Ureter (tissue), 1 donor: ENCODE results near the gene HJURP. TPM values are rescaled to one million over a fixed set of nuclear protein-coding genes. Genes with fewer than 3 reads are reported as not detected.
A peak's percentile ranks its signal among the peaks of the same experiment; 100 is the strongest.

Source experiments
- DNase-seq: peaks from one replicate; pipeline ENCODE4 v3.0.0-alpha.2; 2020; ENCODE audit warnings: low spot score
- total RNA-seq: library from RNA; stranded (reverse); gene quantifications from one replicate; pipeline ENCODE4 v1.2.4, GENCODE V29; 2023
- donor health status: DM: yes; HTN: yes; CAD: no.

Gene HJURP
- total RNA-seq, 1 donor from 2014 or later, result 0.31 TPM

DNA sequence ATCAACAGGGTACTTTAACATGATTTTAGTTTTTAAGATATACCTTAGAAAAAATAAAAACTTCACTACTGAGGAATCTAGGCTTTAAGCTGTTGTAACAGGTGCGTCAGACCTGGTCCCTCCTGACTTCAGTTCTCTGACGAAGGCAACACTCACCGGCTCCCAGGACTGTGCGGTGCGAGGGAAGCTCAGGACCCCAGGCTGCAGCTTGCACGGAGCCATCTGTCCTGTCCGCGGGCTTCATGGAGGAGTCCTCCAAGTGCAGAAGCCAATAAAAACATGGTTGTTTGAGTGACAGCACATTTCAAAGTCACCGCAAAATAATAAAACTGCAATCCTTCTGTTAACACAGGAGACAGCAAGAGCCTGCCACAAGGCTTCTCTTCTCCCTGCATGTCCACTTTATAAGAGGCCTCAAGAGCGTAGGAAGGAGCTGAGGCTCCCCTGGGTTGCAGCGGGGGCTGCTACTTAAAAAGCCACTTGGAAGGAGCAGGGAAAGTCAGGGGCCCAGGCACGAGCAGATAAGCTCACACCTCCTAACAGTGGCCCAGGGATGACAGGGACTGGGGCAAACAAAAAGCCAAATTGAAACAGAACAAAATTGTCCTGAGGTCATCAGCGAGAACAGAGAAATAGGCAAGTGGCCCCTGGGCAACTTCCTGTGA lies 4.6 kb downstream of the HJURP start:
- no peak for DNase-seq

DNA sequence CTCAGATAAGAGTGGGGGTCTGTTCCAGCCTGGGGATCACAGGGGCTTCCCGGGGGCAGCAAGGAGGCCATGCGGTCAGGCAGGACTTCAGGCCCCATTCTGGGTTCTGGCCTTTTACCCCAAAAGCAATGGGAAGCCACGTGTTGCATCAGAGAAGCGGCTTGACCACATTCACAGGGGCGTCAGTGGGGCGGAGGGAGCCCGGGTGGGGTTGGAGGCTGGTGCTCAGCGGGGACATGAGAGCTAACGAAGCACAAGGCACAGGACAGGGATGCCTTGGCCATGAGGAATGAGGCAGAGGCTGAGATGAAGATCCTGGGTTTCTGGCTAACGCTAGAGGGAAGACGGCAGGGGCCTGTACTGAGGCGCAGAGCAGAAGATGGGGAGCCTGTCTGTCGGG lies 6.1 kb downstream of the HJURP start:
- no peak for DNase-seq

DNA sequence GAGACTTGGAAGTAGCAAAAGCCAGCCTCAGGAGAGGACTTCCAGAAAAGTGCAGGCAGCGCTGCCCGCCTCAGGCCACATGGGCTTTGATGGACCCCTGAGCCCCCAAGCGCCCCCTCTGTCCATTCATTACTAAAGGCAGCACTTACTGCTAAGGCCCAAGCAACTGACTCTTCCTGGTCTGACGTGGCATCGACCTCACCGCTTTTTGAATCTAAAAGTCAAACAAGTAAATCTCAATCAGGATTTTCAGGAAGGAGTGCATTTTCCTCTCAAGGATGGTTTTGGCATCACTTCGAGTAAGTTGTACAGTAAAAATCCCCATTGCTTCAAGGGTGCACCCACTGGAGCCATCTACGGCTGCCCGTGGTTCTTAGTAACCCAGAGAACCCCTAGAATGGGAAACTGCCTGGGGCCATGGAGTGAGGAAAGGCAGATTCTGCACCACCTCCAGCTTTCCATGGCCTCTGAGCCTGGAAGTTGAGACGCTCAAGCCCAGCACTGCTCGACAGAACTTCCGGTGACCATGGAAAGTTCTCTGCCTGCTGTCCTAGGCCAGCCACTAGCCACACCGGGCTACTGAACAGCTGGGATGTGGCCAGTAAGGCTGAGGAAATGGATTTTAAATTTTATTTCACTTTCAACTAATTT lies 7.0 kb downstream of the HJURP start:
- no peak for DNase-seq

DNA sequence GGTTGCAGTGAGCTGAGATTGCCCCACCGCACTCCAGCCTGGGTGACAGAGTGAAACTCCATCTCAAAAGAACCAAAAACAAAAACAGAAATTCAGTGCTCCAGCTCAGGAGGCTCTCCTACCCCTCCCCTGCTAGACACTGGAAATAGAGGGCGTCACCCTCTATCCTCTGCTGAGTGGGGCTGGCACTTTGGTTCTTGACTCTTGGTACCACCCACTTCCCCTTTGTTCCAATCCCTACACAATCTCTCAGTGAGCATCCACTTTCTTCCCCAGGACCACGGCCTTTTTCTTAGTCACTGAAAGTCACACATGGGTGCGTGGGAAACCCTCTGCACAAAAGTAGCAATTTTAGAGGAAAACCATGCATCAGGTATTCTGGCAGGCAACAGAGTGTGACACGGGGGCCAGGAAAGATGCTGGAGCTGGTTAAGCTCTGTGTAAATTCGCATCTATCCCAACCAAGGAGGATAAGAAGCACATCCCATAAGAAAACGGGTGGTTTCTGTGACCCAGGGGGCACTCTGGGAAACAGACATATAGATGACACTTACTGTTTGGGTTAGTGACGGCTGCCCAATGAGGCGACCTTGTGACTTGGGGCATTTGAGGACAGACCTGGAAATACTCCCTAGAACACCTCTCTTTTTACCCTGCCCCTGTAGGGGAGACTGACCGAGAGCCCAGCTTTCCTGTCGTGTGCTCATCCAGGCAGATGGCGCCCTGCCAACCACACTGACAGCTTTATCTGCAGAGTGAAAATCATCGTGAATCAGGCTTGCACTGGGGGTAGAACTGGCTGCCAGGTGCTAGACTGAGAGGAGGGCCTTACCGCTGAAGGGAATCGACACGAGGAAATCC lies 7.7 kb downstream of the HJURP start:
- no peak for DNase-seq

DNA sequence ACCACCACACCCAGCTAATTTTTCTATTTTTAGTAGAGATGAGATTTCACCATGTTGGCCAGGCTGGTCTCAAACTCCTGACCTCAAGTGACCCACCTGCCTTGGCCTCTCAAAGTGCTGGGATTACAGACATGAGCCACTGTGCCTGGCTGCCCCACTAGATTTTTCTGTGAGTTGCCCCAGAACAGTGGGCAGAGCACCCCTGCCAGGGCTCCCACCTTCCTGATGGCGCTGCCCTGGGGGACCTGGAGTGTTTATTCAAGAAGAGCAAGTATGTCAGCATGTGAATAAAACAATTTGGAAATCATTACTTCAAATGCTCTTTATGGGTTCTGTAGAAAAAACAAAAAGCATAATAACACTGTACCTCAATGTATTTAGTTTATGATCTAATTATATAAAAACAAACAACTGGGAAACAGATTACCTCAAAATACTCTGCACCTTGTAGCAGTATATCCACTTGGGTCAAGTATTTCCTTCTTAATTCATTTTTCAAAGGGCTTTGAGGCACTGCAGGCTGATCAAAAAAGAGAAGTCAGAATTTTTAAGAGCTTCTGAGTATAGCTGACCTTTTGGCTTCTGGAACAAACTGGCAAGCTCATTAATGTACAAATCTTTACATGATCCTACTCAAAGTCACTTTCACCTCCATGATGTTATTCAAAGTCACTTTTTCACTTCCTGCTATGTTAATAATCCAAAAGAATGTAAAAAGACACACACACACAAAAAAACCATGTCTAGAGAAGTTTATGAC lies 8.9 kb downstream of the HJURP start:
- DNase-seq, result no peak

DNA sequence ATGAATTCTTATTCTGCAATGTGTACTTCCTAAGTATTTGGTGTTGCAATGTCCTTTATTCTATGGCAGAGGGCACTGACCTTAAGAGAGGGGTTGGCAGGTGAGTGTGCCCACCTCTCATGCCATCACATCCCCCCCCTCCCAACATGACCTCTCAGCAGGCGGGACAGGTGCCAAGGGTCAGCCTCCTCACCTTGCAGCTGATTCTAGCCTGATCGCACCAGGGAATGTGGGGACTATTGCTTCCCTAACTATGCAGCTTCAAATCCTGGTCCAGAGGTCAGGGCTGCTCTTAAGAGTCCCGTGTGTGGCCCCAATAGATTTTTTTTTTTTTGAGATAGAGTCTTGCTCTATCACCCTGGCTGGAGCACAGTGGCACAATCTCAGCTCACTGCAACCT lies 9.5 kb downstream of the HJURP start:
- DNase-seq, result no peak

DNA sequence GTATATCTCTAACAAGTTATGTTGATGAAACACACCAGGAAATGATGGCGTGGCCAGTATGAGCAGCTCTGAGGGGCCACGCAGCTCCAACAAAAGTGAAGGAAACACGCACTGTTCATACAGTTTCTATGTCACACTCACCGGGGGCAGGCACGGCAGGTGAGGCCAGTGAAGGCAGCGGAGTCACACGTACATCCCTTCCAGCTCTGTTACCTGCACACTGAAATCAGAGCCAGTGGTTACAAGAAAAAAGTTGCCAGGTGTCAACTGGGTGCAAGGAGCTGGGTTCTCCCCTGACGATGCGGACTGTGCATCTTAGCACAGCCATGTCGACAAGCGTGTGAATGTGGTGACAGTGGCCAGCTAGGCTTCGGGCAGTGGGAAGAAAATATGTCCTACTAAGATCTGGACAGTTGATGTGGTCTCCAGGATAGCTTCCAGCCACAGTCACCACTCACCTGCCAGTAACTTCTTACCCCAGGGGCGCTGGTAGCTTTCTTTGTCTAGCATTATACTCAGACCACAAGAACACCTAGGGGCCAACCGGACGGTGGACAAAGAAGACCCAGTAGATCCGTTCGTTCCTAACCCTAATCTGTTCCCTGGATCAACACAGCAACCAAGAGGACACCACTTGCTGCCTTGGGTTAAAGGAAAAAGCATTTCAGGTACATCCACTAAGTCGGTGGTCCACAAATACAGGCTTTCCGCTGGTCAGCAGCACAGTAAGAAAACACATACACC lies 10.1 kb downstream of the HJURP start:
- no peak for DNase-seq

DNA sequence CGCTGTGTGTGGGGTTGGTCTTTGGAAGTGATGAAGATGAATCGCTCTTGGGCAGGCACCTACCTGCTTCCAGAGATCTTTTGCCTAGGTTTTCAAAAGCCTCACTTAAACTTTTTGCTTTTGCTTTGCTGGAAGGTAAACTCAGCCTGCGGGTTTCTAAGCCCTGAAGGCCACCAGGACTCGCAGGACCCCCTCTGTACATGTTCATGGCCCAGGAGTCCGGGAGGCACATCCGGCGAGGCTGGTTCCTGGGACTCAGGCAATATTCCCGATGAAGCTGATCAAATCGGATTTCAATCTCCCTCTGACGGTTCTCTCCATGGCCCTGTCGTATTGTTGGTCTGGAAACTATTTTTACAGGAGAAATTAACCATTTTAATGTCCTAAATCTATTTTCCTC lies 13.2 kb downstream of the HJURP start:
- no peak for DNase-seq

DNA sequence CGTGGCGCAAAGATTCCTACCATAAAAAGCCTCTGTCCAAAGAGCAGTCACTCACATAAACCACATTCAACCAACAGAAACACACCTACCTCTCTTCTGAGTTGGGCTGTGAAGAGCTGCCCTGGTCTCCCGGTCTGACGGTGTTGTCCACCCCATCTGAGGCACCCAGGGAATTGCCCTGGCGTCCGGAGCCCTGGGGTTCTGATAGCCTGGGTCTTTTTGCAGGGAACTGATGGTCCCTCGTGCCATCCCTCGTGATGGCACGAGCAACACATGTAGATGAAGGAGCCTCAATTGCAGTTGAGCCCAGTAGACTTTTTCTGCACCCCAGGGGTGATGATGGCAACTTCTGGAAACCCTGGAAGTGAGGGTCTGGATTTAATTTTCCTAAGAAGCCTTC lies 13.8 kb downstream of the HJURP start:
- DNase-seq, result no peak

DNA sequence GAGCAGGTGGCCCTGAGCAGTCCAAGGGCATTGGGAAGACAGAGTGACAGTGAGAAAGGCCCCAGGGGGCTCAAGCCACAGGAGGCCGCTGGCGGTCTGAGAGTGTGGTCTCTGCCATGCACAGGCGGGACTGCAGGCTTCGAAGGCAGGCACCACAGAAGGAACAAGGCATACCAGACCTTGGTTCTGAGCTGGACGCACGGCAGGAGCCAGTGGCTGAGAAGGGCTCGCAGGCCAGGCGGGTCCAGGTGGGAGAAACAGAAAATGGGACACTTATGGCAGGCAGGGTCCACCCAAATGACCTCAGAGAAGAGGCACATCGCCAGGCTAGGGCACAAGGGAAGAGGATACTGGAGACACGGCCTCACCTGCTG lies 14.9 kb downstream of the HJURP start:
- DNase-seq, result no peak

DNA sequence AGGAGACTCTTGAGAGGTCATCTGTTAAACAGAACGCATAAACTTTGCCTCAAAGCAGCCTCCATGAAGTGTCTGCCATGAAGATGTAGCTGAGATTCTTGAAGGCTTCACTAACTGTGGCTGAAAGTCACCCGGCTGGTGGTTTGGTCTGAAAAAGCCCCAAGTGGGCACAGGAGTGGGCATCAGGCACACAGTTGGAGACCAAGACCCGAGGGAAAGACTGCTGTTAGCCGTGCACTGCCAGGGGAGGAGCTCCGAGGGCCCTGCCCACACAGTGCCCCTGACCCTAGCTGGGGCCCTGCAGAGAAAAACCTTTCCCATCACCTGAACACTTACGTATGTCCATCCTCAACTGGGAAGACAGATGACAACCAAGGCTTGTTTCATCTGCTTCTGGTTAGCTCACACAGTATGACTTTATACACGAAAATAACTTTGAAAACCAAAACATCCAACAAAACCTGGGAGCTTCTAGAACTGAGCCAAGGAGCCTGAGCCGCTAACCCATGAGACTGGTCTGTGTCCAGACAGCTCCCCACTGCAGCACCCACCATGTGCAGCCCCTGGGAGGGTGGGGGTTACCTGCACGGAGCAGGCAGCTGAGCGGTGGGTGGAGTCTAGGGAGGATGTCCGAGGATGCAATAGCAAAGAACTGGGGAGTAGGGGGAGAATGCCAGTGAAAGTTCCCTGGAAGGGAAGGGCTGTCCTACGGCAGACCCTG lies 15.4 kb downstream of the HJURP start:
- no peak for DNase-seq

DNA sequence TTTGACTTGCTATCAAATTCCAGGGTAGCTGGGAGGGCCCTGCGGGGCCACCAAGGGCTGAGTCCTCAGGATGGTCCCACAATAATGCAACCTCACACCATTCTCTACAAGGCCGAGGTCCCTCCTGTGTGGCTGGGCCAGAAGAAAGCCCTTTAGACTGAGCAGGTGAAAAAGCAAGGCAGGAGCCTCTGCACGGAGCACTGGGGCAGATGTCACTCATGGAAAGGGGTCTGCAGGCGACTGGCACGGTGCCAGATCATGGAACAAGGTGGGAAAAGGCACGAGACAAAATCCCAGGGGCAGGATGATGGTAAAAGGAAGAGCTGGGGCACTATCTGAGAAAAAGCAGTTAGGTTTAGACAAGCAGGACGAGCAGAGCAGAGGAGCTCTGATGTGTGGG lies 16.1 kb downstream of the HJURP start:
- peak; percentile 37 for DNase-seq

DNA sequence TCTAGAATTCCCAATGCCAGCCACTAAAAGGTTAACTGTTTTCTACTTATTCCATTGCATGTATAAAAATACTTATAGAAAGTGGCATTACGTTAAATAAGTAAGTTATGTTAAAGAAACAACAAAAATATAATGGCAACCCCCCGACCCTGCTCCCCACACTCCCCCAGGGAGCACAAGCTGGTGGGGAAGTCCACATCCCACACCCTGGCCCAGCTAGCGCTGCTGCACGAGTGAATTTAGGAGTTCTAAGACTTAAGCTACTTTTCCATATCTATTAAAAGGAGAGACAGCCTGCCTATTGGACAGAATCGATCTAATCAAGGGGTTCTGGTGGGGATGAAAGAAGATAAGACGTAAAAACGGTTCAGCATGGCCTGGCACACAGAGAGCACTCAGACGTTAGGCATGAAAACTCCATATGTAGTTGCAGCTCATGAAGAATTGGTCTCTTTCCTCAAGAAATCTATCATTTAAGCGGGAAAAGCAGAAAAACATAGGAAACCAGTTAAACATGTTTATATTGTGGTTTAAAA lies 16.6 kb downstream of the HJURP start:
- no peak for DNase-seq

DNA sequence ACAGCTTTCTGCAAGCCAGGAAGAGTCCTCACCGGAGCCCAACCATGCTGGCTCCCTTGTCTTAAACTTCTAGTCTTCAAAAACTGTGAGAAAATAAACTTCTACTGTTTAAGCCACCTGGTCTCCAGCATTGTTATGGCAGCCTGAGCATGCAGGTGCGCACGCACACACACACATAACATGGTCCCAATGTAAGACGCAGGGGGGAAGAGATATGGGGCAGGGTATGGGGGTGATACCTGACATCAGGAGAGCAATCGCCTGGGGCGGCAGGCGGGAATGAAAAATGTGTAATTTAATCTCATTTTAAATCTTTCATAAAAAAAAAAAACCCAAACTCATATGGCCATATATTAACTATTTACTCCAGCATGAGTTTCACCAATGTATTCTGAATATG lies 18.0 kb downstream of the HJURP start:
- no peak for DNase-seq

DNA sequence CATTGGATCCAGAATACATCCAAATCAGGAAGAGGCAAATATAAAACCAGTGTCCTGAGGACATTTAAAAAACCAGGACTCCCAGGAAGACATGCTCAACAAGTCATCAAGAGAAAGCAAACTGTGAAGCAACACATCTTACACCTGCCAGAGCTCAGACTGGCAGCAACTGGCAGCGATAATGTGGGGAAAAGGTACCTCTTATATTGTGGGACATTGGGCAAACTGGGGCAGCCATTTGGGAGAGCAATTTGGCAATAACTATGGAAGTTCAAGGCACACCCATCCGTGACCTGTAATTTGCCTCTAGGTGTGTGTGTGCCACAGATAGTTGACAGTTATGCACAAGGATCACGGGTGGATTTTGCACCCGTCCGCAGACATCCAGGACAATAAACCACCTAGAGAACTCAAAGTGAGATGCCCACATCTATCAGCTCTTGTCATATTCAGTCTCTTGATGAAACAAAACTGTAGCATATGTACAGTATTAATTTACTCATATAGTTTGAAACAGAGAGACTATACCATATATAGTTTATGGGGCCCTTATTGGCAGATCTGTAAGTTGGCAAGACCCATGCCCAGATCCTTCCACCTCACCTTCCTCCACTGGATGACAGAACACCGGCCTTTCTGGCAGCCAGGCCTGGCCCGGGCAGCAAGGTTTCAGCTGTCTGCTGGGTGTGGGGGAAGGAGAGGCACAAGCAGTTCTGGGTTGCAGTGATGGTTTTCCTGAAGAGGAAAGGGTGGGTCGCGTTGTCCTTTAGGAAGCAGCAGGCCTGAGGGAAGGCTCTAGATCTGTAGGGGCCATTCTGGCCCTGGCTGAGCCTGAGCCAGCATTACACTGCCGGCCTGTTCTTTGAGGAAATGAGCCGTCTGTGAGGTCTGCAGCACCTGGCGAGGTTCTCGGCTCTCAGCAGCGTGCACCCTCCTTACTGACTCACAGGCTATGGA lies 18.8 kb downstream of the HJURP start:
- DNase-seq, result no peak

DNA sequence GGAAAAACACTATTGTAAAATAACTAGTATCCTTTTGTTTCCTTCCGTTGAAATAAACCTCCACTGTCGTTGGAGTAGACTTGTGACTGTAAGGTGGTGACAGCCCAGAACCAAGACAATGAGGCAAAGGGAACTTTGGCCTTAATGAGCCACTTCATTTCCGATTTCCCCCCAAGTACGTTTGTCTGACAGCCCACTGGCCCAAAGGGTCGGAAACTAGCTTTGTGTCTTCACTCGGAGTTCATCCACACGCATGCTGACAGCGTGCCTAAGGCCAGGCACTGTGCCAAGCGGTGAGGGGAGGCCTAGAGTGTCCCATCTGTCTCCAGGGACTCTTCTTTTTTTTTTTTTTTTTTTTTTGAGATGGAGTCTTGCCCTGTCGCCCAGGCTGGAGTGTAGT lies 21.0 kb downstream of the HJURP start:
- no peak for DNase-seq

DNA sequence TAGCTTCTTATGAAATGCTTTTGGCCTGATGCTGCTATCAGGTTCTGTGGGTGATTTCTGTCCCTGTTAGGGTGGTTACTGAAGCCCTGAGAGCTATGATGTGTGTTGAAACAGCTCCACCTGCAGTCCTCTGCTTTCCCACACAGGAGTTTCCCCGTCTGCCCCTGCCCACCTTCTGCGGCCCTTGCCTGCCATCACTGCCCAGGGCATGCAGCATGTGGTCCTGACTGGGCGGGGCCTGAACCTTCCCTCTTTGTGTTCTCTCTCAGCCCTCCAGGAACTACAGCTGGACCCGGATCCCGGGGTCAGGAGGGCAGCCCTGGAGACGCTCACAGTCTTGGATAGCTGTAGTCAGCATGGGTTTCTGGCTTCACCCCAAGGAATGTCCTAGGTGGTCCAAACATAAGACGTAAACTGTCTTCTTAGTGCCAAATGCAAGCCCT lies 21.4 kb downstream of the HJURP start:
- no peak for DNase-seq

DNA sequence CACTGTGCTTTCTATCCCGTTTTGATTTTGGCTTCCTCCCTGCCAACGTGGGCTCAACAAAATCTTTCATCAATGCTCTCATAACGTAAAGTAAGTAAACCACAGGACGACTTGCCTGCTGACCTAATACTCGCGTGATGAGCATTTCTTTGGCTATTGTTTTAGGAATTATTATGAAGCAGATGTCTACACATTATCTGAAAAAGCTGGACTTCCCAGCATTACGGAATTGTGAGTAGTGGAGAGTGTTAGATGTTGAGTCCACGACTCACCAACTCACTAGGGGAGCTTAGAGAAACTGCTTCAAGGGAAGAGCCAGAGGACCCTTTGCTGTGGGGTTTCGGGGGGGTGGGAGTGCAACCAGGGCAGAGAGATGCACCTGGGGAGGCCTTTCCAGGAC lies 21.9 kb downstream of the HJURP start:
- no peak for DNase-seq

DNA sequence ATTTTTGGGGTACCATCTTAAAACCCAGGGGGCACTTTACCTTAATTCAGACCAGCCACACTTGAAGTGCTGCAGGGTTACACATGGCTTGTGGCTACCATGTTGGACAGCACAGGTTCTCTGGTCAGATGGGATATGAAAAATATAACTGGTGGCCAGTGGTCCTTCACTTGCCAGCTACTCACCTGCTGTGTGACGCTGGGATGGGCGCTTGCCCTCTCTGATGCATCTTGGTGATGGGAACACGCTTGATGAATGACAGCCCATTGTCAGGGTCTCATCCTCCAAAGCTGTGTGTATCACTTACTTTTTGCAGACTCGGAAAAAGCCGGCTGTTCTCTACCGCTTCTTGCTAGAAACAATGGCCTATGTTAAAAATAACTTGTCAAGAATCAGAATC lies 22.5 kb downstream of the HJURP start:
- DNase-seq, result no peak
